ENCODE results near the gene CDK17.

- TF ChIP-seq GATA2 (IDR thresholded peaks at IDR 0.05; ENCODE audit: low read depth, low read length) = no peak
- TF ChIP-seq GATA3 (IDR thresholded peaks at IDR 0.05; ENCODE audit: low read depth, low read length) = no peak
These were observed 1.7 kb downstream of the CDK17 start for GRCh38 chr12:96398424-96399119.

Data from SH-SY5Y (cell line).